Thoracic aorta (tissue), 2 donors: ENCODE data around the gene GOLGA8T. TPM values are rescaled to one million over a fixed set of nuclear protein-coding genes. Genes with fewer than 3 reads are reported as not detected.
"Not testable (repeated sequence)": the region's sequence is repeated elsewhere in the genome, so short reads cannot be mapped to it uniquely, and the experiment has no call there.

Source experiments
- ATAC-seq: fragments of 150-250 bp; one replicate; pipeline ENCODE4 v1.8.0; 2017; ENCODE audit warnings: low read depth; ENCODE audit not compliant: insufficient number of reproducible peaks, low FRiP score
- DNase-seq: peaks from one replicate; pipeline ENCODE4 v3.0.0-alpha.2; 2020; ENCODE audit warnings: low spot score
- H3K27ac ChIP-seq, 2 donors: fragments of 200-600 bp; sonication (generic); 1 replicate in 1 of 2; 2 replicates in 1 of 2; pipeline ENCODE4 v1.5.1; 2016; ENCODE audit warnings: mild to moderate bottlenecking in 2 of 2, moderate library complexity in 2 of 2
- H3K27me3 ChIP-seq: fragments of 200-600 bp; sonication (generic); replicated peaks from 2 replicates; pipeline ENCODE4 v1.6.0; 2016; ENCODE audit warnings: mild to moderate bottlenecking; ENCODE audit not compliant: insufficient read depth
- H3K36me3 ChIP-seq: fragments of 200-600 bp; sonication (generic); one replicate; pipeline ENCODE4 v1.5.1; 2016
- H3K4me1 ChIP-seq, 2 donors: fragments of 200-600 bp; sonication (generic); 1 replicate in 1 of 2; 2 replicates in 1 of 2; pipeline versions ENCODE4 v1.5.1 to v1.6.0; 2016; ENCODE audit warnings: low read depth in 2 of 2, mild to moderate bottlenecking in 1 of 2; ENCODE audit not compliant: control insufficient read depth in 1 of 2
- H3K4me3 ChIP-seq: fragments of 200-600 bp; sonication (generic); 2 replicates; pipeline ENCODE4 v1.5.1; 2016; ENCODE audit warnings: mild to moderate bottlenecking
- H3K9me3 ChIP-seq: fragments of 200-600 bp; sonication (generic); 2 replicates; pipeline ENCODE4 v1.5.1; 2016
- total RNA-seq, 2 donors: library from RNA; depleted of rRNA; stranded (reverse); fragments of >200 nt; gene quantifications; one replicate each; pipeline versions ENCODE4 v1.1.0 to v1.2.3, GENCODE V29; 2016

Gene GOLGA8T, protein sequence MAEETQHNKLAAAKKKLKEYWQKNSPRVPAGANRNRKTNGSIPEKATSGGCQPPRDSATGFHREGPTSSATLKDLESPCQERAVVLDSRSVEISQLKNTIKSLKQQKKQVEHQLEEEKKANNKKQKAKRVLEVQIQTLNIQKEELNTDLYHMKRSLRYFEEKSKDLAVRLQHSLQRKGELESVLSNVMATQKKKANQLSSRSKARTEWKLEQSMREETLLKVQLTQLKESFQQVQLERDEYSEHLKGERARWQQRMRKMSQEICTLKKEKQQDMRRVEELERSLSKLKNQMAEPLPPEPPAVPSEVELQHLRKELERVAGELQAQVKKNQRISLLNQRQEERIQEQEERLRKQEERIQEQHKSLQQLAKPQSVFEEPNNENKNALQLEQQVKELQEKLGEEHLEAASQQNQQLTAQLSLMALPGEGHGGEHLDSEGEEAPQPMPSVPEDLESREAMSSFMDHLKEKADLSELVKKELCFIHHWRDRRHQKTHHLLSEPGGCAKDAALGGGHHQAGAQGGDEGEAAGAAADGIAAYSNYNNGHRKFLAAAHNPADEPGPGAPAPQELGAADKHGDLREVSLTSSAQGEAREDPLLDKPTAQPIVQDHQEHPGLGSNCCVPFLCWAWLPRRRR
- total RNA-seq = 10 to 100 TPM in 1 of 2 donors, not detected in 1; 11.5 TPM

DNA sequence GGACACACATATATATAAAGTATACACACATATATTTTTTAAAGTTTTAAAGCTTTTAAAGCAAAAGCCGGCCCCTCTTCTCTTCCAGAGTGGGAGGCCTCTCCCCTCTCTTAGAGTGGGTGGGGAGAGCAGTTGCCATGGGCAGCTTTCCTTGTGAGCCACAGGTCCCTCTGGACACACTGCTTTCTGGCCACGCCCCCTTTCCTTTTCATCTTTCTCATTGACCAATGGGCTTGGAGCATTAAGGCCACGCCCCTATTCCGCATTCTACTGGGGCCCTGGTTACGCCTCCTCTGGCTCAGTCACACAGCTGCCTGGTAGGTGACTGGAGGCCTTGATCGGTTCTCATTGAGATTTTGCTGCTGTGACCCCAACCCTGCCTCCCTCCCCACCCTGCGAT, at the start of gene GOLGA8T:
Gene GOLGA8T (plus strand): TSS at position 301 of the 400 bp plus-strand sequence. CDS start 98 bp downstream, at position 399.
- H3K27me3 ChIP-seq, ATAC-seq, DNase-seq, H3K9me3 ChIP-seq, H3K27ac ChIP-seq, H3K4me1 ChIP-seq, H3K4me3 ChIP-seq, H3K36me3 ChIP-seq: not testable (repeated sequence)

DNA sequence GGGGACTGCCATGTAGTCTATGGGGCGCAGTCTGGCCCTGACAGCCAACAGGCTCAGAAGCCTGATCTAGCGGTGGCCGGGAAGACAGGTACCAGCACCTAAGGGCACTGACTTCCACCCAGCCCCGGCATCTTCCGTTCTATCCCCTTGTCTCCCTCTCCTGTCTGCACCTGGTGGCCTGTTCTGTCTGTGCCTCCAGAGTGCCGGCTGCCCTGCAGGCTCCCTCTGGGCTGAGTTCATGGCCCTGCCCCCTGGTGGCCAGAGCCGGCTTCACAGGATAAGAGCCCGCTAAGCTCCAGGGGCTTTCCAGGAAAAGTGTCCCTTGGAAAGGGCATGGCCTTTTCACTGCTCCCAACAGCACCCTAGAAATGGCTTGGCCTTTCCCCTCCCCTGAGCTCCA, 37.0 kb upstream of the GOLGA8T start:
- ATAC-seq, H3K4me3 ChIP-seq, H3K27ac ChIP-seq, H3K4me1 ChIP-seq, H3K9me3 ChIP-seq, H3K27me3 ChIP-seq, H3K36me3 ChIP-seq, DNase-seq: not testable (repeated sequence)

DNA sequence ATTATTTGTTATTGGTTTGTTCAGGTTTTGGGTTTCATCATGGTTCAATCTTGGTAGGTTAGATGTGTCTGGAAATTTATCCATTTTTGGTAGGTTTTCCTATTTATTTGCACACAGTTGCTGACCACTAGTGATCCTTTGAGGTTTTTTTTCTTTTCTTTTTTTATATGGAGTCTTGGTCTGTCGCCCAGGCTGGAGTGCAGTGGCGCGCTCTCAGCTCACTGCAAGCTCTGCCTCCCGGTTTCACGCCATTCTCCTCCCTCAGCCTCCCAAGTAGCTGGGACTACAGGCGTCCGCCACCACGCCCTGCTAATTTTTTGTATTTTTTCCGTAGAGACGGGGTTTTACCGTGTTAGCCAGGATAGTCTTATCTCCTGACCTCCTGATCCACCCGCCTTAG, 32.0 kb upstream of the GOLGA8T start:
- not testable (repeated sequence) for H3K27me3 ChIP-seq, H3K27ac ChIP-seq, ATAC-seq, H3K9me3 ChIP-seq, DNase-seq, H3K4me1 ChIP-seq, H3K36me3 ChIP-seq, H3K4me3 ChIP-seq

DNA sequence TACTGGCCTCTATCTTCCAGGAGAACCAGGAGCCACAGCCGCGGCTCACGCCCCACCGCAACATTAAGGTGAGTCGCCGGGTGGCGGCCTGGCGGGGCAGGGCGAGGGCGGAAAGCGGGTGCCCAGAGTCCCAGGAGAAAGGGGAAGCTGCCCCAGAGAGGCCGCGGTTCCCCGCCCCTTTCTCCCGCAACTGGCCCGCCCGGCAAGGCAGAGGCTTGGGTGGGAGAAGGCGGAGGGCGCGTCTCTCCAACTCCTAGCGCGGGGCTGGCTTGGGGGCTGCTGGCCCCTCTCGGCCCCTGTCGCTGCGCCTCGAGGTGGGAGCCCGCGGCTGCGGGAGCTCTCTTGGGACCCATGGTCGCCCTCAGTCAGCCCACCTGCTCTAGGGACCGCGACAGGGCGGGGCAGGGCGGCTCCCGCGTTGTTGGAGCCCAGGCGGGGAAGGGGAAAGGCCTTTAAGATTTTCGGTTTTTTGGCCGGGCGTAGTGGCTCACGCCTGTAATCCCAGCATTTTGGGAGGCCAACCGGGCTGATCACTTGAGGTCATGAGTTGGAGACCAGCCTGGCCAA, 30.8 kb upstream of the GOLGA8T start:
- H3K36me3 ChIP-seq, H3K4me1 ChIP-seq, H3K27me3 ChIP-seq, H3K27ac ChIP-seq, H3K9me3 ChIP-seq, H3K4me3 ChIP-seq, ATAC-seq, DNase-seq: not testable (repeated sequence)

DNA sequence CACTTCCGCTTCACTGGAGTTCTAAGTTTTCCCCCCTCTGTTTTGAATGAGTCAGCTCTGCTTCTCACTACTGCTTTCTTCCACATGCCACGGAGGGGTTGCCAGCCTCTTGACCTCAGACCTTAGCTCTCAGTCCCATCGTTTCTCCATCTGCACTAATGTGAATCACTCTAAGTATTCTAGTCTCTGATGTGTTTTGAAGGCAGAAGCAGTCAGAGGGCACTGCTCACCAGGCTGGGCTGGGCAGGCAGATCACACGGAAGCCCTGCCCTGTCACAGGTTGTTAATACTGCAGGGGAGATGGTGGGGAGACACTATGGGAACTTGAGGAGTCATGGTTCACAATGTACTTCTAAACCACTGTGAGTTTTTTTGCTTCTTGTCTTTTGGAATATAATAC, 24.3 kb upstream of the GOLGA8T start:
- H3K27me3 ChIP-seq, H3K27ac ChIP-seq, H3K9me3 ChIP-seq, H3K4me1 ChIP-seq, H3K4me3 ChIP-seq, H3K36me3 ChIP-seq, ATAC-seq, DNase-seq: not testable (repeated sequence)

DNA sequence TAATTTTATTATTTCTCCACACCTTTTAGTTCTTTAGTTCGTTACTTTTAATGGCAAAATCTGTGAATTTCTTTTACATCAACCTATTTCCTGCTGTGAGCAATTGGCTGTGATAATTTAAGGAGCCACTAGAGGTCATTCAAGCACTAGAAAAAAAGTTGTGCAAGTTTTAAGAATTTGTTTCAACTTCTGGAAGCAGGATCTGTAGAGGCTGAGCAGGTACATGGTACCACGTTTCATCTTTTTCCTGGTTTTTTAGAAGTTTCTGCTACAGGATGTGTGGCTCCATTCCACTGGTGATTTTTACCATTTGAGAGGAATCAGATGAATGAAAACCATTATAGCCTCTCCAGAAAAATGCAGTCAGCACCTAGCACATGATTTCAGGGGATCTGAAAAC, 4.8 kb upstream of the GOLGA8T start:
- ATAC-seq, DNase-seq, H3K4me1 ChIP-seq, H3K27me3 ChIP-seq, H3K4me3 ChIP-seq, H3K9me3 ChIP-seq, H3K36me3 ChIP-seq, H3K27ac ChIP-seq: not testable (repeated sequence)

DNA sequence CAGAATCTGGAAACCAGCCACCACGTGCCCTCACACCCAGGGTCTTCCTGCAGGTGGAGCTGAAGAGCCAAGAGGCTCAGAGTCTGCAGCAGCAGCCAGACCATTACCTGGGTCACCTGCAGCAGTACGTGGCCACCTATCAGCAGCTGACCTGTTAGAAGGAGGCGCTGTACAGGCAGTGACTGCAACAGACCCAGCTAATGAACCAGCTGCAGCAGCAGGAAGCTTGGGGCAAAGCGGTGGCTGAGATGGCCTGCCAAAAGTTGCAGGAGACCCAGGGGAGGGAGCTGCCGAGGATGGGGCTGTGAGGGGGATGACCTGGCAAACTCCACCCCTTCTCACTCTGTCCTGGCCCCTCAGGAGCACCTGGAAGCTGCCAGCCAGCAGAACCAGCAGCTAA, 8.4 kb downstream of the GOLGA8T start:
- not testable (repeated sequence) for ATAC-seq, DNase-seq, H3K4me1 ChIP-seq, H3K27me3 ChIP-seq, H3K36me3 ChIP-seq, H3K4me3 ChIP-seq, H3K9me3 ChIP-seq, H3K27ac ChIP-seq

DNA sequence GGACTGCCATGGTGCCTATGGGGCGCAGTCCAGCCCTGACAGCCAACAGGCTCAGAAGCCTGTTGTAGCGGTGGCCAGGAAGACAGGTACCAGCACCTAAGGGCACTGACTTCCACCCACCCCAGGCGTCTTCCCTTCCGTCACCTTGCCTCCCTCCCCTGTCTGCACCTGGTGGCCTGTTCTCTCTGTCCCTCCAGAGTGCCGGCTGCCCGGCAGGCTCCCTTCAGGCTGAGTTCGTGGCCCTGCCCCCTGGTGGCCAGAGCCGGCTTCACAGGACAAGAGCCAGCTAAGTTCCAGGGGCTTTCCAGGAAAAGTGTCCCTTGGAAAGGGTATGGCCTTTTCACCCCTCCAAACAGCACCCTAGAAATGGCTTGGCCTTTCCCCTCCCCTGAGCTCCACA, 15.0 kb downstream of the GOLGA8T start:
- H3K36me3 ChIP-seq, ATAC-seq, H3K27me3 ChIP-seq, DNase-seq, H3K4me3 ChIP-seq, H3K9me3 ChIP-seq, H3K27ac ChIP-seq, H3K4me1 ChIP-seq: not testable (repeated sequence)

DNA sequence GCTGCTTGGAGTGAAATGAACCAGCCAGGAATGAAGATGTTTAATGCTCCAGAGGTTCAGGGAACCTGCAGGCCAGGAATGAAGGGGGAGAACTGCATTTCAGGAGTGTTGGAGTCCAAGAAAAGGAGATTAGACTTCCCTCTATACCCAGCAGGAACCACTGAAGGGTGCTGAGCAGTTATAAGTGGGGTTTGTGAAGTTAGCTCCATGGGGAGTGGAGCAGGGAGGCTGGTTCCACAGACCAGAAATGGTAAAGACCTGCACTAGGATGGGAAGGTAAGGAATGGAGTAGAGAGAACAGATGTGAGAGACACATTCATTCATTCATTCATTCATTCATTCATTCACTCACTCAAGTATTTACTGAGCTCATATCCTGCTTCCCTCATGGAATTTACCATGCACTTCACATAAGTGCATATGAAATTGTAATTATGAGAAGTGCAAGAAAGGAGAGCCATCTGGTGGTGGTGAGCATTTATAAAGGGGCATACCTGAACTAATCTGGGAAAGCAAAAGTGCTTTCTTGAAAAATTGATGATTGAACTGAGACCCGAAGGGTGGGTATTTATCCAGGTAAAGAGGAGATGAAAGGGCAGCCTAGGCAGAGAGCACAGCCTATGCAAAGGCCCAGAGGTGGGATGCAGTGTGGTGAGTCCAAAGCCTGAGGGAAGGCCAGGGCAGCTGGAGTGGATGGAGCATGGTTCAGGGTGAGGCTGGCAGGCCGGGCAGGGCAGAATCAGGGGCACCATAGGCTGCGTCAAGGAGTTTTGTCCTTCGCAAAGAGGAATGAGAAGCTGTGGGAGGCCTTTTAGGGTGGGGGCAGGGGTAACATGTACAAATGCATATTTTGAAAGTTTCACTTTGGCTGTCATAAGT, 27.9 kb downstream of the GOLGA8T start:
- not testable (repeated sequence) for H3K27ac ChIP-seq, DNase-seq, H3K4me3 ChIP-seq, H3K4me1 ChIP-seq, H3K27me3 ChIP-seq, H3K36me3 ChIP-seq, ATAC-seq, H3K9me3 ChIP-seq

DNA sequence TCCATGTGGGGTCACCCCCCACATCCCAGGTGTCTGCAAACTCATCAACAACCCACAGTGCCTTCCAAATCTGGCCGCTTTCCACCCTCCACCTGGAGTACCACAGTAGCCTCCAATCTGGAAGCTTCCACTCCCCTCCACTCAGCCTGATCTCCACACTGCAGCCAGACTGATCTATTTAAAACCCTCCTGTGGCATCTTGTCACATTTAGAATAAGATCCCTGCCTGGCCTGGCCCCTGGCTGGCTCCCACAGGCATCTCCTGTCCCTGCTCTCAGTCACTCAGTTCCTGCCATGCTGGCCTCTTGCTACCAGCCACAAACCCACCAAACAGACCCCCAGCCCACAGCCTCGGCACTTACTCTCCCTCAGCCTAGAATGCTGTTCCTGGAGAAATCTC, 28.9 kb downstream of the GOLGA8T start:
- ATAC-seq, H3K4me1 ChIP-seq, H3K27me3 ChIP-seq, H3K27ac ChIP-seq, H3K36me3 ChIP-seq, H3K9me3 ChIP-seq, H3K4me3 ChIP-seq, DNase-seq: not testable (repeated sequence)

DNA sequence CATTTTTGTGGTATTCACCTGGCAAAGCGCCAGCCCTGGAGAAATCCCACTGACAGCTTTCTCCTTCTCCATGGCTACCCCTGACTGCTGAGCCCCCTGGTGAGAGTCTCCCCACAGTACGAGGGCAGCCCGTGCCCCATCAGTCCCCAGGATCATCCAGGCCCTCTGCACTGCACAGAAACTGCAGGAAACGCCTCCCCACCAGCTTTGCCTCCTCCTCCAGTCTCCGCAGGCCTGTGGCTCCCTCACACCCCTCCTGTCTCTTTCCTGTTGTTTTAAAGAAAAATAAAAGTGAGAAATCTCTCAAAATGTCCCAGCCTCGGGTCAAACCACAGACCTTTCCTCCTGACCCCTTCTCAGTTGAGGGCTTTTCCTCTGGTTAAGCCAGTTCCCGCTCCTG, 29.4 kb downstream of the GOLGA8T start:
- H3K9me3 ChIP-seq = not testable (repeated sequence)

DNA sequence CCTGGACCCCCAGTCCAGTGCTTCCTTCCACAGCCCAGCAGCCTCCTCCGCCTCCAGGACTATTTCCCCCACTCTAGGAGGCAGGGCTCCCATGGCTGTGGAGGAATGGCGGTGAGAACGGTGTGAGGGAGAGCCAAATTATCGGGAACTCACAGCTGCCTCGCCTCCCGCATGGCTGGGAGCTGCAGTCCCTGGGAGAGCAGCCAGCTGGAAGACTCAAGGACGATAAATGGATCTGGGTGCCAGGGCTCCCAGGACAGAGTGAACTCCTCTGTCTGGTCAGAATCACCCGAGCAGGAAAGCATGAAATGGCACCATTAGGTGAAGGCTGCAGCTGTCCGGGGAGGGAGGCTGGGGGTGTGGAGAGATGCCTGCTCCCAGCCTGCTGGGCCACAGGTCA, 32.6 kb downstream of the GOLGA8T start:
- not testable (repeated sequence) for H3K4me1 ChIP-seq, H3K36me3 ChIP-seq, H3K4me3 ChIP-seq, H3K27ac ChIP-seq, DNase-seq, H3K9me3 ChIP-seq, H3K27me3 ChIP-seq, ATAC-seq

More for the DNA sequence above, 29.4 kb downstream of the GOLGA8T start:
- not testable (repeated sequence) for H3K4me1 ChIP-seq, H3K4me3 ChIP-seq, H3K27me3 ChIP-seq, H3K36me3 ChIP-seq, H3K27ac ChIP-seq, DNase-seq, ATAC-seq
